Measurements from ENCODE around the gene DSTYK. TPM values are rescaled to one million over a fixed set of nuclear protein-coding genes. Genes with fewer than 3 reads are reported as not detected.
"Not testable (repeated sequence)": the region's sequence is repeated elsewhere in the genome, so short reads cannot be mapped to it uniquely, and the experiment has no call there.

The DSTYK gene
- total RNA-seq, 4 donors from 2014 or later = 7.9 to 26.9 (median 14.4) TPM

DNA sequence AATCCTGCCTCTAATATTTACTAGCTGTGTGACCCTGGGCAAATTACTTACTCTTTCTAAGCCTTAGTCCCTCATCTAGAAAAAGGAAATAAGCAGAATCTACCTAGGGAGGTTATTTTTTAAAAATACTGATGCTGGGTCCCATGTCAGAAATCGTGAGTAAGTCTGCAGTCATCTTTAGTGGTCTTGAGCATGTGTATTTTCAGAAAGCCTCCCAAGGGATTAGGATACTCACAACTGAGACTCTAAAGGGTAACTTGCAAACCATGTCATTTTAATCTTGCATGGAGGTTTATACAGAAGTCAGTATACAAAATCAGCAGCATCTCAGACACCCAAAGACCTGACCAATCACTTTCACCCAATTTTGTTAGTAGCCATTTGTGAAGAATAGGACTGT lies 43.2 kb downstream of the DSTYK start:
- Histone ChIP-seq H3K36me3 (no peaks in the 10 kb centered on the region), H3K27ac (no peak overlapping the region), H3K4me1 (no peaks in the 10 kb centered on the region), H3K27me3 (no peaks in the 10 kb centered on the region), H3K4me3 (no peak overlapping the region), H3K9me3 (no peaks in the 10 kb centered on the region)
- intact Hi-C loops (cut with DNase I; ENCODE audit: low total_unique reads) = no loop called here
- no peak for TF ChIP-seq POLR2A (IDR thresholded peaks at IDR 0.05)
- TF ChIP-seq, protein P1, sequence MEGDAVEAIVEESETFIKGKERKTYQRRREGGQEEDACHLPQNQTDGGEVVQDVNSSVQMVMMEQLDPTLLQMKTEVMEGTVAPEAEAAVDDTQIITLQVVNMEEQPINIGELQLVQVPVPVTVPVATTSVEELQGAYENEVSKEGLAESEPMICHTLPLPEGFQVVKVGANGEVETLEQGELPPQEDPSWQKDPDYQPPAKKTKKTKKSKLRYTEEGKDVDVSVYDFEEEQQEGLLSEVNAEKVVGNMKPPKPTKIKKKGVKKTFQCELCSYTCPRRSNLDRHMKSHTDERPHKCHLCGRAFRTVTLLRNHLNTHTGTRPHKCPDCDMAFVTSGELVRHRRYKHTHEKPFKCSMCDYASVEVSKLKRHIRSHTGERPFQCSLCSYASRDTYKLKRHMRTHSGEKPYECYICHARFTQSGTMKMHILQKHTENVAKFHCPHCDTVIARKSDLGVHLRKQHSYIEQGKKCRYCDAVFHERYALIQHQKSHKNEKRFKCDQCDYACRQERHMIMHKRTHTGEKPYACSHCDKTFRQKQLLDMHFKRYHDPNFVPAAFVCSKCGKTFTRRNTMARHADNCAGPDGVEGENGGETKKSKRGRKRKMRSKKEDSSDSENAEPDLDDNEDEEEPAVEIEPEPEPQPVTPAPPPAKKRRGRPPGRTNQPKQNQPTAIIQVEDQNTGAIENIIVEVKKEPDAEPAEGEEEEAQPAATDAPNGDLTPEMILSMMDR (IDR thresholded peaks at IDR 0.05) = no peak
- DNase-seq = no peak

GRCh38 chr1:205162301-205162700 lies 49.2 kb downstream of the DSTYK start:
- no peak for DNase-seq
- Histone ChIP-seq H3K36me3 (no peaks in the 10 kb centered on the region), H3K27me3 (no peaks in the 10 kb centered on the region), H3K4me3 (no peak overlapping the region), H3K4me1 (no peaks in the 10 kb centered on the region), H3K9me3 (no peaks in the 10 kb centered on the region), H3K27ac (no peak overlapping the region)
- TF ChIP-seq POLR2A (IDR thresholded peaks at IDR 0.05) = no peak
- TF ChIP-seq, protein P1 (IDR thresholded peaks at IDR 0.05) = no peak
- intact Hi-C loops (cut with DNase I; ENCODE audit: low total_unique reads) = no loop called here

GRCh38 chr1:205161076-205161475 lies 50.4 kb downstream of the DSTYK start:
- H3K4me1 ChIP-seq = no peaks in the 10 kb centered on the region
- no peak overlapping the region for H3K4me3 ChIP-seq
- H3K9me3 ChIP-seq = no peaks in the 10 kb centered on the region
- intact Hi-C loops (cut with DNase I; ENCODE audit: low total_unique reads) = no loop called here
- H3K36me3 ChIP-seq = no peaks in the 10 kb centered on the region
- no peaks in the 10 kb centered on the region for H3K27me3 ChIP-seq
- no peak for TF ChIP-seq POLR2A (IDR thresholded peaks at IDR 0.05)
- TF ChIP-seq, protein P1 (IDR thresholded peaks at IDR 0.05) = no peak
- H3K27ac ChIP-seq = no peak overlapping the region
- DNase-seq = no peak

- H3K27ac ChIP-seq = no peak overlapping the region
- H3K4me1 ChIP-seq = no peaks in the 10 kb centered on the region
- DNase-seq = no peak
- no peaks in the 10 kb centered on the region for H3K27me3 ChIP-seq
- H3K36me3 ChIP-seq = no peaks in the 10 kb centered on the region
- H3K4me3 ChIP-seq = no peak overlapping the region
- H3K9me3 ChIP-seq = no peaks in the 10 kb centered on the region
- intact Hi-C loops (cut with DNase I; ENCODE audit: low total_unique reads) = no loop called here
- TF ChIP-seq, protein P1 (IDR thresholded peaks at IDR 0.05) = no peak
- no peak for TF ChIP-seq POLR2A (IDR thresholded peaks at IDR 0.05)
These were observed 53.4 kb downstream of the DSTYK start for GRCh38 chr1:205158048-205158616.

DNA sequence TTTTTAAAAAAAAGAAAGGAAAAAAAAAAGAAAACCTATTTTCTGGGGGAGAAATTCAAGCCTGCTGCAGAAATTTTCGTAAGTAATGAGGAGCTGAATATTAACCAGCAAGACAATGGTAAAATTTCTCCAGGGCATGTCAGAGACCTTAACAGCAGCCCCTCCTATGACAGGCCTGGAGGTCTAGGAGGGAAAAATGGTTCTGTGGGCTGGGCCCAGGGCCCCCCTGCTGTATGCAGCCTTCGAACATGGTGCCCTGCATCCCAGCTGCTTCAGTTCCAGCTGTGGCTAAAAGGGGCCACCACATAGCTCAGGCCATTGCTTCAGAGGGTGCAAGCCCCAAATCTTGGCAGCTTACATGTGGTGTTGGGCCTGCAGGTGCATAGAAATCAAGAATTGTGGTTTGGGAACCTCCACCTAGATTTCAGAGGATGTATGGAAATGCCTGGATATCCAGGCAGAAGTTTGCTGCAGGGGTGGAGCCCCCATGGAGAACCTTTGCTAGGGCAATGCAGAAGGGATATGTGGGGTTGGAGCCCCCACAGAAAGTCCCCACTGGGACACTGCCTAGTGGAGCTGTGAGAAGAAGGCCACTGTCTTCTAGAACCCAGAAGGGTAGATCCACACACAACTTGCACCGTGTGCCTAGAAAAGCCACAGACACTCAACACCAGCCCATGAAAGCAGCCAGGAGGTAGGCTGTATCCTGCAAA lies 55.7 kb downstream of the DSTYK start:
- intact Hi-C loops (cut with DNase I; ENCODE audit: low total_unique reads); H3K4me1 ChIP-seq; H3K27me3 ChIP-seq; H3K36me3 ChIP-seq; H3K27ac ChIP-seq; H3K9me3 ChIP-seq; H3K4me3 ChIP-seq; DNase-seq: not testable (repeated sequence)

Data from uterus (tissue), 4 donors.